ENCODE measurements around the gene ADAM33. TPM values are rescaled to one million over a fixed set of nuclear protein-coding genes. Genes with fewer than 3 reads are reported as not detected.

ADAM33 gene
- total RNA-seq, 1 donor from 2014 or later: 11.7 TPM

DNA sequence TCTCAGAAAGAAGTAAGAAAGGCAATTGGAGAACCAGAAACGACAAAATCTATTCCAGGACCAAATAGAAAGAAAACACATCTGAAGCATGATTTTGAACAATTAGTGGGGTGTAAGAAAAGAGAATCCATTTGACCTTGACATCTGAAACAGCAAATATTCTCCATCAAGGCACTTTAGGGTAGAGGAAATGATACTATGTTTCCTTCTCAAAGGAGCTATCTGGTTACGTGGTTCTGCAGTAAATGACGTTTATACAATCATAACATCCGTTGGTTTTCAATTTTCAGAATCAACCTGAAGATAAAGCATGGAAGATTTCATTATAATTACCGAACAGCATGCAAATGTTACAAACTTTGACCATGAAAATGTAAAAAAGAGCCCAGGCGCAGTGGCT, 38.8 kb upstream of the ADAM33 start:
- no peaks in the 10 kb centered on the region for H3K4me1 ChIP-seq
- no peaks in the 10 kb centered on the region for H3K27me3 ChIP-seq (ENCODE audit: low read depth)
- no peak for ATAC-seq
- no peak for TF ChIP-seq CTCF (IDR thresholded peaks at IDR 0.05)
- H3K9me3 ChIP-seq: no peaks in the 10 kb centered on the region
- no peak for DNase-seq
- H3K4me3 ChIP-seq: no peak overlapping the region
- no peaks in the 10 kb centered on the region for H3K36me3 ChIP-seq
- intact Hi-C loops (cut with DNase I): no loop called here
- no peak overlapping the region for H3K27ac ChIP-seq

GRCh38 chr20:3720068-3720467, 38.3 kb upstream of the ADAM33 start:
- no peaks in the 10 kb centered on the region for H3K4me1 ChIP-seq
- ATAC-seq: no peak
- no peaks in the 10 kb centered on the region for H3K9me3 ChIP-seq
- no peaks in the 10 kb centered on the region for H3K27me3 ChIP-seq (ENCODE audit: low read depth)
- no peak overlapping the region for H3K4me3 ChIP-seq
- DNase-seq: no peak
- no peak overlapping the region for H3K27ac ChIP-seq
- intact Hi-C loops (cut with DNase I): no loop called here
- TF ChIP-seq CTCF (IDR thresholded peaks at IDR 0.05): no peak
- no peaks in the 10 kb centered on the region for H3K36me3 ChIP-seq

DNA sequence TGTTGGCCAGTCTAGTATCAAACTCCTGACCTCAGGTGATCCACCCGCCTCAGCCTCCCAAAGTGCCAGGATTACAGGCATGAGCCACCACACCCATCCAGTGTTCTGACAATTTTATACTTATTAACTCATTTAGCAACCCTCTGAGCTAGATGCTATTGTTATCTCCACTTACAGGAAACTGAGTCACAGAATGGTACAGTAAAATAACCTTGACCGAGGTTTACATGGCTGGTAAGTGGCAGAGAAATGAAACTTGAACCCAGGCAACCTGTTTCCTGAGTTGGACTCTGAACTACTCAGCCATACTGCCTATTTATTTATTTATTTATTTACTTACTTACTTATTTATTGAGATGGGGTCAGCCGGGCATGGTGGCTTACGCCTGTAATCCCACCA, 37.2 kb upstream of the ADAM33 start:
- no peaks in the 10 kb centered on the region for H3K36me3 ChIP-seq
- intact Hi-C loops (cut with DNase I): no loop called here
- DNase-seq (no peak), ATAC-seq (no peak)
- TF ChIP-seq CTCF (IDR thresholded peaks at IDR 0.05): no peak
- H3K27me3 ChIP-seq (ENCODE audit: low read depth): no peaks in the 10 kb centered on the region
- no peaks in the 10 kb centered on the region for H3K9me3 ChIP-seq
- peaks cover 3% of the 10 kb centered on the region for H3K4me1 ChIP-seq
- no peak overlapping the region for H3K27ac ChIP-seq
- no peak overlapping the region for H3K4me3 ChIP-seq

GRCh38 chr20:3716195-3716834, 34.5 kb upstream of the ADAM33 start:
- Histone ChIP-seq H3K36me3 (no peaks in the 10 kb centered on the region), H3K27me3 (ENCODE audit: low read depth) (peaks cover 5% of the 10 kb centered on the region), H3K4me3 (no peak overlapping the region), H3K27ac (no peak overlapping the region), H3K9me3 (no peaks in the 10 kb centered on the region), H3K4me1 (peaks cover 15% of the 10 kb centered on the region)
- intact Hi-C loops (cut with DNase I): no loop called here
- ATAC-seq (peak; percentile 49 to 63), DNase-seq (peak; percentile 46)
- peak; percentile 75 for TF ChIP-seq CTCF (IDR thresholded peaks at IDR 0.05)

- DNase-seq (peak; percentile 49), ATAC-seq (peak; percentile 36 to 77)
- intact Hi-C loops (cut with DNase I): no loop called here
- Histone ChIP-seq H3K27me3 (ENCODE audit: low read depth) (peaks cover 5% of the 10 kb centered on the region), H3K27ac (peak overlapping the region; percentile 24), H3K4me3 (no peak overlapping the region), H3K36me3 (no peaks in the 10 kb centered on the region), H3K9me3 (no peaks in the 10 kb centered on the region), H3K4me1 (peaks cover 32% of the 10 kb centered on the region)
- TF ChIP-seq CTCF (IDR thresholded peaks at IDR 0.05): no peak
Observed at GRCh38 chr20:3714092-3714491, 32.3 kb upstream of the ADAM33 start.
